Measurements from ENCODE around the gene PDE4D.
A peak's percentile ranks its signal among the peaks of the same experiment; 100 is the strongest.
"Not testable (repeated sequence)": the region's sequence is repeated elsewhere in the genome, so short reads cannot be mapped to it uniquely, and the experiment has no call there.

The PDE4D gene

DNA sequence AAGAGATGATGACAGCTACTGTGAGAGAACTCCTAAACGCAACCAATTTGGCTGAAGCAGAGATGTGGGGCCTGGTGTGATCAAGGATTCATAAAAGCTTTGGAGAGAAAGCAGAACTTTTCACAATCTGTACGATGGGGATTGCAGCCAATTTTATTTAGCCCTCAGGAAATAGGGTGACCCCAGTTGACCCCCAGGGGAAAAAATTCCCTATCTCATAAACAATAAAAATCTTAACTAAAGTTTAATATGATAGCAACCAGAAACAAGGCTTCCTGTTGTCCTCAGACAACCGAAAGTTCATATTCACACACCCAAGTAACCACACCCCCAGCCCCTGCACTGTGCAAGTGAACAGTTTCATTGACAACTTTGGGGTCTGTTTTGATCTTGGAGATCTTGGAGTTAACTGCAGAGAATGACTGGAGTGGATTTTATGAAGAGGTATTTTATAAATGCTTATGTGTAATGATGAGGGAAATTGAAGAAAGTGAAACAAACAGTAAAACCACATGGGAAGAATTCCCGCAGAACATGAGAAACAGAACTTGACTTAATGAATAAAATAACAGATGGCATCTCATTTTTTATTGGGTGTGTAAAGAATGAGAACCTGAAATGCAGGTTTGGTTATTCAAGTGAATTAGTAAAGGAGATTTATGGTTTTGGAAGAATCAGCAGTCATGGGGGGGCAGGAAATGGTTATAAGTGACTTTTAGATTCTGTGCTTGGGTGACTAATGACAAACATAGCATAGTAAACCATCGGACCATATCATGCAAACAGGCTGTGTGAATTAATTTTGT lies 94.5 kb downstream of the PDE4D start:
- no peak for DNase-seq

DNA sequence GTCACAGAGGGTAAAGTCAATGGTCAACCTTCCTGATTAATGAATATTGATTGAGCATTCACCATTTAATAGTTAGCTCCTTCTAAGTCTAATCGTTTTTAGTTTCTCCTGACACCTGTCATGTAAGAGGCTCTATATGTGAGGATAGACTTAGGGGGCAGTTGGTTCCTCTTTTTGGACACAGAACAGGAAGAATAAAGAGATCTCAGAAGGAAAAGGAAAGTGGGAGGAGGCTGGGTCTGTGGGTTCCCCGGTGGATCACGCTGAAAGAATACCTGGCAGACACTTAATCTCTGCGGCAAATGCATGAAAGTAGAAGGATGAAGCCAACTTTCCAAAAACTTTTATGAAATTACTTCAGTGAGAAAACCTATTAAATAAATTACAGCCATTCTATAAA lies 98.4 kb downstream of the PDE4D start:
- no peak for DNase-seq

DNA sequence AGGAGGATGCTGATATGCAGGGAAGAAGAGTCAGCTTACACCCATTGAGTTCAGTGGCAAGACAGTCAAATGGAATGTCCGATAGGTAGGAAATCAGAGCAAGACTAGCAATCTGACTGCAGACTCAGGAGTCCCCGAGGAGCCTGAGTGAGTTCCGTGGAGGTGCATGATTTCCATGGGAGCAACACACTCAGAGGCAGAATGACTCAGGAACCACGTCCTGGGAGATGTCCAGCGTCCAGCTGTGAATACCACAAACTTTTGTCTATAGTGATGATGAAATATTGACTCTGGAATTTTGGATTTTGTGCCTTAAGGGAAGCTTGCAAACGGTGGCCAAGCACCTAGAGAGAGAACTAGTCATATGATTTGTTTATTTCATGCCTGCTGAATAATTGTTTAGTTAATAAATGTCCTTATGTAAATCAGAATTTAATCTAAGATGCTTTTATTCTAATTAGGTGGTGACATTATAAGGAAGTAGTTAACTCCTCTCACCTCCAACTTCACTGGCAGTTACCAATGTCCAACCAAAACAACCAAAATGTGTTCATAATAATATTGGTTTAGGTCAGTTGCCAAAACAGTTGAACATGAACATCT lies 100.4 kb downstream of the PDE4D start:
- DNase-seq = no peak

DNA sequence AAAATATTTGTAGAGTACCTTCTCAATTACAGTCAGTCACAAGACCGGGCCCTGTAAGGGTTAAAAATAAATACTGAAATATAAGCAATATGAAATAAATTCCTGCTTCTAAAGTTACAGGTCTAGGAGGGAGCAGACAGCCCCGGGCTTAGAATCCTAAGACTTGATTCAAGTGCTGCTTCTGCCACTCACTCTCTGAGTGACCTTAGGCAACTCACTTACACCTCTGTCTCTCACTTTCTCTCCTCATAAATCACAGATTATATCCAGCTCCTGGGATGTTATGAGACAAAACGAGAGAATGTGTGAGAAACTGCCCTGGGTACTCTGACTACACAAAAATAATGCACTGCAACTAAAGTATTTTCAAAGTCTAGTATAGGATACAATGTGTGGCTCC lies 101.9 kb downstream of the PDE4D start:
- DNase-seq = no peak

DNA sequence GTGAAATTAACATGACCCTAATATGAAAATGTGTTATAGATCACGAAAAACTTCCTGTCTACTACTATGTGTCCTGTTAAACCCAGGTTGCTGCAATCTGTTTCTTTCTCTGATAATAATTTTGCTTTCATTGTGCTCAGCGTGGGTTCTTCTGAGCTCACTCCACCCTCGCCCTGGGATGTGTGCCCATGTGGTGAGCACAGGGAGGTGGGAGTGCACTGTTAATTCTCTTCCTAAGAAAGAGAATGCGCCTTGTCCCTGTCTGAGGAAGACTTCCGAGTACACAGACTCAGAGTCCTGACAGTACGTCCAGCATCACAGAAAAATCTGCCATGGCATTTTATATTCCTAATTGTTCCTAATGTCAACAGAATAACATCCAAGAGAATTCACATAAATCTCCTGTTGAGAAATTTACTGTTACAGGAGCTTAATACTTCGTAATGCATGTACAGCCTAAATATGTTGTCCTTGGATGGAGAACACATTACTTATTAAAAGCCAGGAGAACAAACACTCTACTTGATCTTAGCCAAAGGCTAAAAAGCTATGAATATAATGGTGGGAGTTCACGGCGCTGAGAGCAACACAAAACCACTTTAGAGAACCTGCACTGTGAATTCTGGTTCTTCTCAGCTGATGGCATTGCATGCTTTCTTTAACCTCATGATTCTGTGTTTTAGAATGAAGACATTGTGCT lies 102.6 kb downstream of the PDE4D start:
- no peak for DNase-seq

DNA sequence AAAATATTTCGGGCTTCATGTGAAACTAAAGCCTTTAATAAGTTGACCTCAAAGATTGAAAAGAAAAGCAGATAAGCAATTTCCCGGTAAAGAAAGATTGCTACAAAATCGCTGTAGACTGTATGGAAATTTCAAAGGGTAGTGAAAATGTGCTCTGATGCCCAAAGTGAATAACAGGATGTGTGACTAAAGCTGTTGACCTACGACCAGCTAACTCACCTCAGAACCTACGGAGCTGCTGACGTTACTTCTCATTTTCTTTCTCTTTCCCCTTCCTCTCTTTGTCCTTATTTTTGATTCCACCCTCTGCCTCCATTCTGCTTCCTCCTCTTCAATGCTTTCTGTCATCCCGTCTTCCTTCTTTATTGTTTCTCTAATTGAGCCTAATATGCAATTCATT lies 103.2 kb downstream of the PDE4D start:
- no peak for DNase-seq

DNA sequence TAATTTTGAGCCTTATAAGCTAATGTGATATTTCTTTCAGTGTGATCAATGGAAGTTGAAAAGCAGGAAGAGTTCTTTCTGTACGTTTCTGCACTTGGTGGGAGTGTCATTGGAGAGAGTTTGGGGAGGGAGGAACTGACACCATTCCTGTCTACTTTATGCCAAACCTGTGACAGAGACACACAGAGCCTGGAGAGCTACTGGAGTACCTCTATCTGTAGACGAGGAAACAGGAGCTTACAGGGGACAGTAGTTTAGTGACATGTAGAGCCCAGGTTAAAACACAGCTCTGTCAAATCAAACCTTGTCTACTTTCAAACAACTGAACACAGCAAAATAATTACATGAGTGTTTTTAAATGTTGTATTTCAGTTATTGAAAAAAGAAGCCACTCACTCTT lies 103.6 kb downstream of the PDE4D start:
- DNase-seq = no peak

DNA sequence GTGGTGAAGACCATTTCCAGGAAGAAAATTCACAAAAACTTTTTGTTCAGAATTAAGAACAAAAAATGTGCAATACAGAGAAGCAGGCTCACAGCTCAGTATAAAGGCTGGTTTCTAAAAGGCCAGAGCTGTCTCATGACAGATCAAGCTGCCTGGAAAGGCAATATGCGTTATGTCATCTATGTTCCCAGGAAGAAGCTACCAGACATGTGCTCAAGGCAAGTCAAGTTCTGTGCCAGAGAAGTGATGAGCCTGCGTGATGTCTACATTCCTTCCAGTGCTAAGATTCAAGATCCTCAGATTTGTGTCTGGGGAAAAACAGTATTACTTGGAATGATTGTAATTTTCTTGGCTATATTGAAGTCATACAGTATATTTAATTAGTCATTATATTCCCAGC lies 104.3 kb downstream of the PDE4D start:
- DNase-seq = no peak

DNA sequence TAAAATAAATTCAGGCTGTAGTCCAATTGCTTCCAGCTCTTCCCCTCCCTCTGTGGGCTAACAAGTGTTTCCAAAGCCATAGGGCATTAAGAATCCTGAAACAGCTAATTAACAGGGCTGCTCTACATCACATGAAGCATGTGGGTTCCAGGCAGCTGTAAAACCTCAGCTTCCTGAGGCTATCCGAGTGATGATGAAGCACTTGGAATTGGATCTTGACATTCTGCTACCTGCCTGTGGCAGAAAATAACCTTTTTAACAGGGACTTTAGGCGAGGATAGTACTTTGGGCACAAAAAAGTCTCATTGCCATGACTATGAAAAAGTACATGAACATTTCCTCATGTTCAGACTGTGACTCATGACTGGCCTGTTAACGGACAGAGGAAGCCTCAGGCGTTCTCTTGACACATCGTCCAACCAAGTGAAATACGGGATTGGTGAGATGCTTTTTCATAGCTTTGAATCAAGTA lies 107.2 kb downstream of the PDE4D start:
- no peak for DNase-seq

DNA sequence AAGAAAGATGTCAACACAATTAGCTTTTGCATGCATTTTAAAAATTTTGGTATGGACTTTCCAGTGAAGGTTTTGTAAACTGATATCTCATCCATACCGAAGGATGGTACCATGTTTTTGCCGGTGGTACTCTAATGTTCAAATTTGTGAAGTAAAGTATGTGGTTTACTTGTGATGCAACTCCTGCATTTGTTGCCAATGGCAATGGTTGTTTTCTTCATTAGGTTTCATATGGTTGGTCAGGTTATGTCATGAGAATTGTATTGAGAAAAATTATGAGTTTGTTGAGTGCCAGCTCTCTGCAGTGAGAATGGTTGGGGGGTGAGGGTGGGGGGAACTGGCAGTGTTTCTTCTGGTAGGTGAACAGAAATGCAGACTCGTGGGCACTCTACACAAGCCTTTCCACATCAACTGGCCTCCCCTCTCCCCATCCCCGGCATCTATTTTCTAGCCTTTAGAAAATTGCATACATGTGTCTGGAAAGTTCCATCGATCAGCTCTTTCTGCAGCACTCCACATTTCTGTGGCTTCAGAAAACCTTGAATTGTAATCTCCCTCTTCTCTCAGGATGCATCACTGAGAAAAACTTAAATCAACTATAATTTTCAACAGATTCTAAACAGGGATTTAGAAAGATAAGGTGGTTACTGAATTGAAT lies 107.7 kb downstream of the PDE4D start:
- DNase-seq = no peak

DNA sequence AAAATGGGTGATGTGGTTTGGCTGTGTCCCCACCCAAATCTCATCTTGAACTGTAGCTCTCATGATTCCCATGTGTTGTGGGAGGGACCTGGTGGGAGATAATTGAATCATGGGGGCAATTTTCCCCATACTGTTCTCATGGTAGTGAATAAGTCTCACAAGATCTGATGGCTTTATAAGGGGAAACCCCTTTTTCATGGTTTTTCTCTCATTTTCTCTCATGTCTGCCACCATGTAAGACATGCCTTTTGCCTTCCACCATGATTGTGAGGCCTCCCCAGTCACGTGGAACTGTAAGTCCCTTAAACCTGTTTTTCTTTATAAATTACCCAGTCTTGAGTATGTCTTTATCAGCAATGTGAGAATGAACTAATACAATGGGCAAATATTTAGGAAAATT lies 108.8 kb downstream of the PDE4D start:
- DNase-seq = not testable (repeated sequence)

DNA sequence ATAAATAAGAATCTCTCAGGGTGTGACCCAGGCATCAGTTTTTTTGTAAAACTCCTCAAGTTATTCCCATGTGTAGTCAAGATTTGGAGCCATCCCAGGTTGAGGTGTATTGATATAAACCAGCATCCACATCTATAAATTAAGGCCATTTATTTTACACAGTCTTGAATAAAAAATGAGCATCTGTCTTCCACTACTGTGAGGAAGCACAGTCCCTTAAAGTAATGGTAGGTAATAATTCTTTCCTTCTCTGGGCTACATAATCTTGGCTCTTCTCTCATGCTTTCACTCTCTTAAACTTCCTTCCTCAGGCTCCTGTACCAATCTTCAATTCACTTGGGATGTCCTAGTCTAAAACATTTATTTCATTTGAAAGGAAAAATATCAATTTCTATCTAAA lies 110.3 kb downstream of the PDE4D start:
- DNase-seq = no peak

DNA sequence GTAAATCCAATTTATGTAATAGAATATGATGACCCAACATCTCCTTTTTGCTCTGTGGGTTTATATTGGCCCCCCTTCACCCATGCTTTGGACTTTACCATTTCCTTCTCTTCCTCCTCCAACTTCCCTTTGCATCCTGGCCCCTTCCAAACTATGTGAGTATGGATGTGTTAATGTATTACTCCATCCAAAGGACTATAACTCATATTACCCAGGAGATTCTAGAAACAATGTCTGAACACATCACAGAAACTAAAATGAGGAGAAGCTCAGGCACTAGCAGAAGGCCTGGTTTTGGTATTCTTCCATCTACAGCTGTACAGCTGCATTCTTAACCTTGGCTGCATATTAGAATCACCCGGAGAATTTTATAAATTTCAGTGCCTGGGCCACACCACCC lies 110.7 kb downstream of the PDE4D start:
- no peak for DNase-seq

DNA sequence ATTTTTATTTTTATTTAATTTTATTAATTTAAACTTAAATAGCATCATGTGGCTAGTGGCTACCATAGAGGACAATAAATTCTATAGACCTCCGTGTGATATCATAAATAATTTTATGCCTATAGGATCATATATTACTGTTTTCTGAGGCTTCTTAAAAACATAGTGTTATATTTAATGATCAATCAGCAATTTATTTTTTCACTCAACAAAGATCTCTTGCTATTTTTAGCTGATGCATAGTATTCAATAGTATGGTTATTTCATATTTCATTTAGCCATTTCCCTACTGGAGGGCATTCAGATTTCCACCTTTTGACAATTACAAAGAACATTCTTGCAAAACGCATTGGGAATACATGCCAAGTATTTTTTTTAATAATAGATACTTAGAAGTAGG lies 114.1 kb downstream of the PDE4D start:
- no peak for DNase-seq

DNA sequence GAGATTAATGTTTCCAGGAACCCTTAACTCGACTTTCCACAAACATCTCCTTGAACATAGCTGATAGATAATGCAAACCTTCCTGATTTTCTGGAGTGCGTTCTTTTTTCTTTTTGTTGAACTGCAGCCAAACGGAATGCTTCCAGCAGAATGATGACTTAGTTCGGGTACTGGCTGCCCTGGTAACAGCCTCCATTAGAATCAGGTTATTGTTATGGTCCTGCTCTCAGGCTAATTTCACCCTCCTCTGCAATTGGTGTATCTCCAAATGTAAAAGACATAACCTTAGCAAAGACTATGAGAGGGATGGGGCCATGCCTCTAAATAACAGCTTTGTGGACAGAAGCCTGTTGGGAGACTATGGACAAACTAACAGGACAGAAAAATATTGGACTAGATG lies 116.5 kb downstream of the PDE4D start:
- no peak for DNase-seq

DNA sequence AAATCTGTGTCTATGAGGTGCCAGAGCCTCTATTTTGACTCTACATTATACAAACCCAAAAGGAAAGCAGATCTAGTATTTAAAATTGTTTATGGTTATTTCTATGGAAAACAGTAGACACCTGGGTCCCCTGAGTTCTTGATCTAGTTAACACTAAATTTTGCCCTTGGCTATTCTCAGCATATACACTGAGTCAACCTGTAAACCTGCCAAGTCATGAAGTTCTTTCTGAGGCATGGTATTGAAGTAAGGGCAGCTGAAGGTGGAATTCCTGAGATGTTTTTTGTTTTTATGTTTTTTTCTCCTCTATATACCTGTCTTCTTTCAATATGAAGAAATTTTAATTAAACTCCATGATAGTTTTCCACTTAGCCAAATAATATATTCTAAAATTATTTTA lies 120.2 kb downstream of the PDE4D start:
- DNase-seq = no peak

DNA sequence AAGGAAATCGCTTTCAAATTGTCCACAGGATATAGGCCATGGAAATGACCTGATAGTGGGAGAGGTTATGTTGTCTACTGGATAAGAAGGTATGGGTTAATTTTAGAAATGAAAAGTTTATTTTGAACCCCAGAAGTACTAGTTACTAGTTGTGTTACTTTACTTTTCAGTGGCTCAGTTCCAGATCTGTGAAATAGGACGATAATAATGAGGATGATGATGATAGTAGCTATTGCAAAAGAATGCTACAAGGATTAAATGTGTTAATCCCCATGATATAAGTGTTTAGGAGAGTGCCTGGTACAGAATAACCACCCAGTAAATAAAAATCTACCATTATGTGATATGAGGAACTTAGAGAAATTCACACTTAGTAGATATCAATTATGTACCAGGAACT lies 120.8 kb downstream of the PDE4D start:
- DNase-seq = no peak

DNA sequence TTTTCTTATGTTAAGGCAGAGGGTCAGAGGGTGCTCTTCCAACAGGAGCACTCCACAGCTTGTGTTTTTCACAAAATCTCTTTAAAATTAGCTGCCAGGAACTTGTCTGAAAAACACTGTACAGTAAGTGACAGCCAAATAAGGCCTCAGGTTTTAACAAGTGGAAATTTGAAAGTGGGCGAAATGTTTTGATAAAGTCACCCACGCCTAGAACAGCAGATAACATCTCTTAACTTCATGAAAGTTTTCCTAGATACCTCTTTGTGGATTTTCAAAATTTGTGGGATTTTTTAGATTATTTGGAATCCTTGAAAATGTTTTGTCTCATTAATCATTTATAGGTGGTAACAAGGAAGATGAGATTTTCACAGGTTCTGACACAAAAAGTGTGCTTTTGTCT lies 121.3 kb downstream of the PDE4D start:
- no peak for DNase-seq

DNA sequence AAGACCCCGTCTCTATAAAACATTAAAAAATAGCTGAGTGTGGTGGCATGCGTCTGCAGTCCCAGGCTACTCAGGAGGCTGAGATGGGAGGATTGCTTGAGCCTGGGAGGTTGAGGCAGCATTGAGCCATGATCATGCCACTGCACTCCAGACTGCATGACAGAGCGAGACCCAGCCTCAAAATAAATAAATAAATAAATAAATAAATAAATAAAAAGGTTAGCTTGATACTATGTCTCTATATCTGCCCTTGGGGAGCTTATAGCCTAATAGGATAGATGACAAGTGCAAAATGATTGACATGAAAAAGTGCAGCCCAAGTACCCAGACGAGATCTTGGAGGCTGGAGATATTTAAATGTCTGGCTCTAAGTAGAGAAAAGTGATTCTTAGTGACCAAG lies 122.6 kb downstream of the PDE4D start:
- DNase-seq = no peak

DNA sequence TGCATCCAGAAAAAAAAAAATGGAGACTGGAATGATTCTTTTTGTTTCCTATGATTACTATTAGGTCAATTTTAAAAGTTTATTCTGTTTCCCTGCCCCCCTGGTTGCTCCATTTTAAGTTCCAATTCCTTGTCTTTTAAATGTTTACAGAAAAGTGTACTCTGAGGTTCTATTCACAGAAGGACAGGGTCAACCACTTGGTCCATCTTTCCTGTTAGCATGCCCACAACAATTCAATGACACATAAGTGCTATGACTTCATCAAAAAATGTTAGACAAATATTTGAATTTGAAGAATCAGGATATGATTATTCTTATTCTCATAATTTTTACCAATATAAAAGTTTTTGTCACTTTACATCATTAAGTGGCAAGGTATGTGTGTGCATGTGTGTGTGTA lies 123.7 kb downstream of the PDE4D start:
- no peak for DNase-seq

DNA sequence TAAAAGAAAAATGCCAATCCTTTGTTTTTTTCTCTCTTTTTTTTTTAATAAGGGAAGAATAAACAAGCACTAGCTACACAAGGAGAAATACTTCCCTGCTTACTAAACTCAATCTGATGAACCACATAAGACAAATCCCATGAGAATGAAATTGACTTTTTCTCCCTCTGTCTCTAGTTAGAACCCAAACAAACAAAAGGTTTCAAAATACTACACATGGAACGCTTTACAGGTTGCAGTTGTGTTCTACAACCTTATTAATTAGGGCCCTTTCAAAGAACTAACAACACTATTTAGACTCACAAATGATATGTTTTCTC lies 124.5 kb downstream of the PDE4D start:
- no peak for DNase-seq

DNA sequence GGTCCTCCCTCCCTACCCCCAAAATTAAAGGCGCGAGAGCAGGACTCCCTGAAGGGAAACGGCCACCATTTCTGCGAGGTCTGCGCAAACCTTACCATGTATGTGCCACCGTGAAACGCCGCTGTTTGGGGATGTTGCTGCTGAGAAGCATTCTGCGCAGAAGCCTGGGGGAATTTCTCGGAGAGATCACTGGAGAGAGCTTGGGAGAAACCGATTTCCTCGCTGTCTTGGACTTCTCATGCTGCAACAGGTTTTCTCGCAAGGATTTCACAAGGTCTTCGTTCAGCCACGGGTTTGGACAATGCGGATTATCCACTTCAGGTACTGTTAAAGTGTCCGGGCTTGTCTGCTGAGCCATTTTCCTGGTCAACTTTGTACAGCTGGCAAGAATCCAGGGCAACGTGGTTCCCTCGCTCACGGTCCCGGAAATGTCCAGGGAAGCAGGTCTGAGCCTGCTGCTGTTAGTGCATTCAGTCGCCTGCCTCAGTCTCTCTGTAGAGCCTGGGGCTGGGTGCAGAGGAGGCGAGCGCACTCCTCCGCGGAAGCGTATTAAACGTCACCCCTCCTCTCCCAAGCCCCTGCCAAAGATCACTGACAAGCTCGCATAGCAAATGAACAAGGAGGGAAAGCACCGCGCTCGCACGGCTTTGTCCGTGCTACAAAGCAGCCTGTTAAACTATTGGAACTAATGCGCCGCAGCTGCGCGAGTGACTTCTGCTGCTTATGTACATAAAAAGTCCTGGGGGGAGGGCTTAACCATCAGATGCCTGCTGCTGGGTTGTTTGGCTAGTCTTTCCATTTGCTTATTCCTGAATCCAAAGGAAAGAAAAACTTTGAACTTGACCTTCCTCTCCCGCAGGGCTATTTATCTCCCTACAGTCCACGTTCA lies 125.1 kb downstream of the PDE4D start:
- peak; percentile 88 for DNase-seq

DNA sequence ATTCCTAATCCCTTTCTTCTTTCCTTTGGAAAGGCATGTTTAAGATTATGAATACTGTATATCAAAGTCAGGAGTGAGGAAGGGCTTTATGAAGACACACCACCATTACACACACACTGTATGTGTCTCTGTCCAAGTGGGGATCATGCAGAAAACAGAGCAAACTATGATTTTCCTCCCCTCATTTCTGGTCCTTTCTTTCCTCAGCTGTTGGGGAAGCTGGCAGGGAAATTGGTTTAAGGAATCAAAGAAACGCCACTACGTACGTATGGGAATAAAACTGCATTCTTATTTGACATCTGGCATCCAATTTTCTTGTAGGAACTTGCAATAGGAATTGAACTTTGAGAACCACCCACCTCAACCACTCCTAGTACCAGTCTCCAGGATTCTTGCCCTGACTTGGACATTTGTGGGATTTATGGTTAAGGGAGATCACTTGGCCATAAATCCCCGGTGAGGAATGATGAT lies 125.8 kb downstream of the PDE4D start:
- no peak for DNase-seq

All from right hindlimb (tissue), 1 donor.